C4-2B (cell line): ENCODE data around the gene CTDSP1.

Experiments used
- CTCF ChIP-seq: fragments of 450-650 bp; conservative IDR thresholded peaks from 2 replicates; pipeline ENCODE4 v1.5.1; 2017; ENCODE audit warnings: mild to moderate bottlenecking
- ZFX ChIP-seq: fragments of 450-650 bp; IDR thresholded peaks from 2 replicates; pipeline ENCODE4 v1.6.1; 2017

GRCh38 chr2:218432676-218433365 lies 33.2 kb downstream of the CTDSP1 start:
- TF ChIP-seq CTCF: no peak
- no peak for TF ChIP-seq ZFX
